ENCODE data around the gene WWC1.
A peak's percentile ranks its signal among the peaks of the same experiment; 100 is the strongest.

Gene WWC1

GRCh38 chr5:168328814-168329213, 37.4 kb downstream of the WWC1 start:
- Histone ChIP-seq H3K9ac (ENCODE audit: low read length) (no peak overlapping the region), H3K79me1 (replicated peaks; ENCODE audit: low read length, poor library complexity, severe bottlenecking) (peaks cover 2% of the 10 kb centered on the region), H2AK5ac (ENCODE audit: low read length, severe bottlenecking) (no peak overlapping the region), H2AFZ (ENCODE audit: low read depth, low read length) (no peak overlapping the region), H4K8ac (ENCODE audit: low read length) (no peak overlapping the region), H3K23ac (ENCODE audit: low read length in 2 of 2) (no peak overlapping the region), H3K4me1 (ENCODE audit: control insufficient read depth, insufficient read depth, low read depth, low read length) (peaks cover 17% of the 10 kb centered on the region), H3K36me3 (ENCODE audit: control insufficient read depth in 1 of 2, insufficient read depth in 2 of 2, low read depth in 1 of 2, low read length in 2 of 2) (no peaks in the 10 kb centered on the region), H2BK12ac (ENCODE audit: low read length in 2 of 2) (no peak overlapping the region), H3K18ac (ENCODE audit: low read depth in 1 of 2, low read length in 2 of 2) (no peak overlapping the region), H3K4ac (ENCODE audit: low read depth in 1 of 2, low read length in 2 of 2) (no peak overlapping the region), H3K4me2 (ENCODE audit: low read length, poor library complexity, severe bottlenecking) (no peak overlapping the region), H3K27ac (ENCODE audit: low read length, poor library complexity, severe bottlenecking) (peak overlapping the region; percentile 52), H2BK15ac (ENCODE audit: low read depth, poor library complexity, severe bottlenecking) (no peak overlapping the region), H4K91ac (ENCODE audit: low read length) (no peak overlapping the region), H3K14ac (ENCODE audit: low read length in 2 of 2) (no peak overlapping the region), H3K27me3 (ENCODE audit: control insufficient read depth in 1 of 2, insufficient read depth in 1 of 2, low read length in 2 of 2) (peaks cover 0 to 6% of the 10 kb centered on the region in 2 experiments), H2BK5ac (ENCODE audit: low read depth, low read length, poor library complexity, severe bottlenecking) (no peak overlapping the region), H2BK120ac (ENCODE audit: low read depth, low read length) (no peak overlapping the region), H3K4me3 (ENCODE audit: insufficient read depth in 1 of 2, low read depth in 1 of 2, low read length in 2 of 2) (no peak overlapping the region), H3K9me3 (ENCODE audit: control insufficient read depth, low read length) (no peaks in the 10 kb centered on the region)
- 27% methylated on average over 6 of the region's 6 CpGs for WGBS
- DNase-seq, result peak; percentile 44

GRCh38 chr5:168329302-168329701, 37.9 kb downstream of the WWC1 start:
- Histone ChIP-seq H3K4me2 (ENCODE audit: low read length, poor library complexity, severe bottlenecking) (peak overlapping the region; percentile 4), H2BK5ac (ENCODE audit: low read depth, low read length, poor library complexity, severe bottlenecking) (no peak overlapping the region), H3K27me3 (ENCODE audit: control insufficient read depth in 1 of 2, insufficient read depth in 1 of 2, low read length in 2 of 2) (peaks cover 0 to 6% of the 10 kb centered on the region in 2 experiments), H3K23ac (ENCODE audit: low read length in 2 of 2) (no peak overlapping the region), H2BK15ac (ENCODE audit: low read depth, poor library complexity, severe bottlenecking) (no peak overlapping the region), H3K9ac (ENCODE audit: low read length) (no peak overlapping the region), H2AK5ac (ENCODE audit: low read length, severe bottlenecking) (no peak overlapping the region), H3K4me1 (ENCODE audit: control insufficient read depth, insufficient read depth, low read depth, low read length) (peaks cover 18% of the 10 kb centered on the region), H3K4ac (ENCODE audit: low read depth in 1 of 2, low read length in 2 of 2) (no peak overlapping the region), H3K36me3 (ENCODE audit: control insufficient read depth in 1 of 2, insufficient read depth in 2 of 2, low read depth in 1 of 2, low read length in 2 of 2) (no peaks in the 10 kb centered on the region), H4K91ac (ENCODE audit: low read length) (no peak overlapping the region), H3K27ac (ENCODE audit: low read length, poor library complexity, severe bottlenecking) (peak overlapping the region; percentile 53), H3K79me1 (replicated peaks; ENCODE audit: low read length, poor library complexity, severe bottlenecking) (peaks cover 2% of the 10 kb centered on the region), H3K18ac (ENCODE audit: low read depth in 1 of 2, low read length in 2 of 2) (no peak overlapping the region), H2BK12ac (ENCODE audit: low read length in 2 of 2) (no peak overlapping the region), H2AFZ (ENCODE audit: low read depth, low read length) (no peak overlapping the region), H4K8ac (ENCODE audit: low read length) (no peak overlapping the region), H3K4me3 (ENCODE audit: insufficient read depth in 1 of 2, low read depth in 1 of 2, low read length in 2 of 2) (no peak overlapping the region), H3K14ac (ENCODE audit: low read length in 2 of 2) (no peak overlapping the region), H3K9me3 (ENCODE audit: control insufficient read depth, low read length) (no peaks in the 10 kb centered on the region), H2BK120ac (ENCODE audit: low read depth, low read length) (no peak overlapping the region)
- no peak for DNase-seq
- WGBS, result 3% methylated on average over 2 of the region's 4 CpGs

DNA sequence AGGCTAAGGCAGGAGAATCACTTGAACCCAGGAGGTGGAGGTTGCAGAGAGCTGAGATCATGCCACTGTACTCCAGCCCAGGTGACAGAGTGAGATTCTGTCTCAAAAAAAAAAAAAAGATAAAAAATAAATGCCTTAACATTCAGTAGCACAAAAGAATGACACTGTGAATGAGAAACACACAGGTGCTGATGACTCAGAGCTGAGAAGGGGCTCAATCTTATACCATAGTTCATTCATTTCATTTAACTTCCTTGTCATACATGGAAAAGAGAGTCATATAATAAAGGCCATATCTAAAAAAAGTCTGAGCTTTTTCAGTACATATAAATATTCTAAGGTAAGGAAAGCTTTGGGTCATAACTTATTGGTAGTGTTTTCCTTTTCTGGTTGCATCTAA, 40.6 kb downstream of the WWC1 start:
- H3K27ac ChIP-seq (ENCODE audit: low read length, poor library complexity, severe bottlenecking), result no peak overlapping the region
- H3K4me3 ChIP-seq (ENCODE audit: insufficient read depth in 1 of 2, low read depth in 1 of 2, low read length in 2 of 2), result no peak overlapping the region
- no peak overlapping the region for H3K4me2 ChIP-seq (ENCODE audit: low read length, poor library complexity, severe bottlenecking)
- H3K9ac ChIP-seq (ENCODE audit: low read length), result no peak overlapping the region
- no peak overlapping the region for H3K23ac ChIP-seq (ENCODE audit: low read length in 2 of 2)
- peaks cover 3% of the 10 kb centered on the region for H3K79me1 ChIP-seq (replicated peaks; ENCODE audit: low read length, poor library complexity, severe bottlenecking)
- peaks cover 14% of the 10 kb centered on the region for H3K4me1 ChIP-seq (ENCODE audit: control insufficient read depth, insufficient read depth, low read depth, low read length)
- H2BK12ac ChIP-seq (ENCODE audit: low read length in 2 of 2), result no peak overlapping the region
- peaks cover 0 to 6% of the 10 kb centered on the region in 2 experiments for H3K27me3 ChIP-seq (ENCODE audit: control insufficient read depth in 1 of 2, insufficient read depth in 1 of 2, low read length in 2 of 2)
- H2BK5ac ChIP-seq (ENCODE audit: low read depth, low read length, poor library complexity, severe bottlenecking), result no peak overlapping the region
- H3K18ac ChIP-seq (ENCODE audit: low read depth in 1 of 2, low read length in 2 of 2), result no peak overlapping the region
- no peak overlapping the region for H3K14ac ChIP-seq (ENCODE audit: low read length in 2 of 2)
- no peak for DNase-seq
- no peak overlapping the region for H3K4ac ChIP-seq (ENCODE audit: low read depth in 1 of 2, low read length in 2 of 2)
- H2BK15ac ChIP-seq (ENCODE audit: low read depth, poor library complexity, severe bottlenecking), result no peak overlapping the region
- H4K8ac ChIP-seq (ENCODE audit: low read length), result no peak overlapping the region
- H2AFZ ChIP-seq (ENCODE audit: low read depth, low read length), result no peak overlapping the region
- no peak overlapping the region for H2AK5ac ChIP-seq (ENCODE audit: low read length, severe bottlenecking)
- H3K9me3 ChIP-seq (ENCODE audit: control insufficient read depth, low read length), result no peaks in the 10 kb centered on the region
- H2BK120ac ChIP-seq (ENCODE audit: low read depth, low read length), result no peak overlapping the region
- H3K36me3 ChIP-seq (ENCODE audit: control insufficient read depth in 1 of 2, insufficient read depth in 2 of 2, low read depth in 1 of 2, low read length in 2 of 2), result no peaks in the 10 kb centered on the region
- H4K91ac ChIP-seq (ENCODE audit: low read length), result no peak overlapping the region

DNA sequence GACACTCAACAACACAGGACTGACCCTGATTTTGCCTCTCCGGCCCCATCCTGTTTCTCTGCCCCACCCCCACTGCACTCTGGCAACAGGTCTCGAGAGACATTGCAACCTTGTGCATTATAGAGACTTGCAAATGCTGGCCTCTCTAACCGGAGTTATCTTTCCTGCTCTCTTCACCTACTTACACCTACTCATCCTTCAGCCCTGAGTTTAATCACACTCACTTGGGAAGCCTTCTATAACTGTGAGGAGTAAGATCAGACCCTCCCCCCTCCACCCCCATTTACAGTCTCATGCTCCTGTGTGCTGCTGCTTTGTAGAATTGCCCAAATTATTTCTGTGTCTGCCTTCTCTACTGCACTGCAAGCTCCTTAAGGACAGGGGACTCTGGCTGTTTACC, 42.8 kb downstream of the WWC1 start:
- H2BK5ac ChIP-seq (ENCODE audit: low read depth, low read length, poor library complexity, severe bottlenecking), result no peak overlapping the region
- WGBS, result 64% methylated on average over 3 of the region's 3 CpGs
- no peak overlapping the region for H2AK5ac ChIP-seq (ENCODE audit: low read length, severe bottlenecking)
- no peak overlapping the region for H2BK120ac ChIP-seq (ENCODE audit: low read depth, low read length)
- peaks cover 7% of the 10 kb centered on the region for H3K4me1 ChIP-seq (ENCODE audit: control insufficient read depth, insufficient read depth, low read depth, low read length)
- H3K27me3 ChIP-seq (ENCODE audit: control insufficient read depth in 1 of 2, insufficient read depth in 1 of 2, low read length in 2 of 2), result peaks cover 0 to 6% of the 10 kb centered on the region in 2 experiments
- no peak overlapping the region for H3K9ac ChIP-seq (ENCODE audit: low read length)
- no peaks in the 10 kb centered on the region for H3K36me3 ChIP-seq (ENCODE audit: control insufficient read depth in 1 of 2, insufficient read depth in 2 of 2, low read depth in 1 of 2, low read length in 2 of 2)
- no peak overlapping the region for H3K23ac ChIP-seq (ENCODE audit: low read length in 2 of 2)
- no peaks in the 10 kb centered on the region for H3K9me3 ChIP-seq (ENCODE audit: control insufficient read depth, low read length)
- no peak overlapping the region for H3K4ac ChIP-seq (ENCODE audit: low read depth in 1 of 2, low read length in 2 of 2)
- no peak overlapping the region for H3K14ac ChIP-seq (ENCODE audit: low read length in 2 of 2)
- H4K8ac ChIP-seq (ENCODE audit: low read length), result no peak overlapping the region
- peaks cover 3% of the 10 kb centered on the region for H3K79me1 ChIP-seq (replicated peaks; ENCODE audit: low read length, poor library complexity, severe bottlenecking)
- no peak for DNase-seq
- no peak overlapping the region for H2BK12ac ChIP-seq (ENCODE audit: low read length in 2 of 2)
- H2AFZ ChIP-seq (ENCODE audit: low read depth, low read length), result no peak overlapping the region
- no peak overlapping the region for H2BK15ac ChIP-seq (ENCODE audit: low read depth, poor library complexity, severe bottlenecking)
- no peak overlapping the region for H4K91ac ChIP-seq (ENCODE audit: low read length)
- no peak overlapping the region for H3K18ac ChIP-seq (ENCODE audit: low read depth in 1 of 2, low read length in 2 of 2)
- H3K4me3 ChIP-seq (ENCODE audit: insufficient read depth in 1 of 2, low read depth in 1 of 2, low read length in 2 of 2), result no peak overlapping the region
- H3K4me2 ChIP-seq (ENCODE audit: low read length, poor library complexity, severe bottlenecking), result no peak overlapping the region
- H3K27ac ChIP-seq (ENCODE audit: low read length, poor library complexity, severe bottlenecking), result no peak overlapping the region

Data from mesenchymal stem cell (in vitro differentiated cells and primary cell).